Measurements from ENCODE around the gene CAPN9.

DNA sequence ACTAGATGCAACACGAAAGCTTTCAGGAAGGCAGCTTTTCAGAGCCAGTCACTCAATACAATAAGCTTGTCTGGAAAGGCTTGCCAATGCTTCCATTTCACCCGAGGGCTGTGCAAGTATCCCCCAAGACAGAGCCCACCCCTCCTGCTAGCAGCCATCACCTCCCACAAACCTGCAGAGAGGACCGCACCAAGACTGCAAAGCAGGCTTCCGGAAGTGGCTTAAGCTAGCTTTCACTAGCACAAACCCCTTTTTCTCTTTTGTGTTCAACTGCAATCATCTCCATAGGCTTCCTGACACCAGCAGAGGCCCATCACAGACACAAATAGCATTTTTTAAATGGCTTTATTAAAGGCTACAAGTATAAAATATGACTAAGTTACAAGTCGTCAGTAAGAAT is 89.6 kb downstream of the CAPN9 start:
- no peak for TF ChIP-seq CTCF (IDR thresholded peaks at IDR 0.05)
- TF ChIP-seq POLR2A (IDR thresholded peaks at IDR 0.05): no peak

Data from adrenal gland (tissue), 5 donors.